Glutamatergic neuron (in vitro differentiated cells): ENCODE results near the gene RASSF4. TPM values are rescaled to one million over a fixed set of nuclear protein-coding genes. Genes with fewer than 3 reads are reported as not detected.

Source experiments
- DNase-seq: peaks from one replicate; pipeline ENCODE4 v3.0.0; 2022
- H3K27ac Mint-ChIP-seq: one replicate; pipeline ENCODE4 v1.8.0; 2020; ENCODE audit warnings: mild to moderate bottlenecking, mixed read lengths, inconsistent platforms; ENCODE audit not compliant: unreplicated experiment
- H3K27me3 Mint-ChIP-seq: one replicate; pipeline ENCODE4 v1.8.0; 2020; ENCODE audit warnings: mild to moderate bottlenecking, moderate library complexity, mixed read lengths, inconsistent platforms; ENCODE audit not compliant: unreplicated experiment
- H3K36me3 Mint-ChIP-seq: one replicate; pipeline ENCODE4 v1.8.0; 2020; ENCODE audit warnings: mild to moderate bottlenecking, mixed read lengths, inconsistent platforms; ENCODE audit not compliant: unreplicated experiment
- H3K4me1 Mint-ChIP-seq: one replicate; pipeline ENCODE4 v1.8.0; 2020; ENCODE audit warnings: mild to moderate bottlenecking, low read depth, mixed read lengths, inconsistent platforms; ENCODE audit not compliant: unreplicated experiment
- H3K4me3 Mint-ChIP-seq: one replicate; pipeline ENCODE4 v1.8.0; 2020; ENCODE audit warnings: mild to moderate bottlenecking, mixed read lengths, inconsistent platforms; ENCODE audit not compliant: unreplicated experiment
- H3K9me3 Mint-ChIP-seq: one replicate; pipeline ENCODE4 v1.8.0; 2020; ENCODE audit warnings: mild to moderate bottlenecking, moderate library complexity, mixed read lengths, inconsistent platforms; ENCODE audit not compliant: unreplicated experiment
- CTCF ChIP-seq: fragments of 200-600 bp; sonication (generic); IDR thresholded peaks from one replicate; pipeline ENCODE4 v1.5.0; 2021; ENCODE audit not compliant: partially characterized antibody, unreplicated experiment
- total RNA-seq: library from RNA; stranded (reverse); fragmentation: NEBNext Ultra II Directional; extraction: Animal tissue kit (Norgen Biotek cat#: 25700); gene quantifications from one replicate; pipeline ENCODE4 v1.2.1, GENCODE V29; 2021; ENCODE audit not compliant: unreplicated experiment

Gene RASSF4
- total RNA-seq, 1 donor from 2014 or later = 137 TPM

DNA sequence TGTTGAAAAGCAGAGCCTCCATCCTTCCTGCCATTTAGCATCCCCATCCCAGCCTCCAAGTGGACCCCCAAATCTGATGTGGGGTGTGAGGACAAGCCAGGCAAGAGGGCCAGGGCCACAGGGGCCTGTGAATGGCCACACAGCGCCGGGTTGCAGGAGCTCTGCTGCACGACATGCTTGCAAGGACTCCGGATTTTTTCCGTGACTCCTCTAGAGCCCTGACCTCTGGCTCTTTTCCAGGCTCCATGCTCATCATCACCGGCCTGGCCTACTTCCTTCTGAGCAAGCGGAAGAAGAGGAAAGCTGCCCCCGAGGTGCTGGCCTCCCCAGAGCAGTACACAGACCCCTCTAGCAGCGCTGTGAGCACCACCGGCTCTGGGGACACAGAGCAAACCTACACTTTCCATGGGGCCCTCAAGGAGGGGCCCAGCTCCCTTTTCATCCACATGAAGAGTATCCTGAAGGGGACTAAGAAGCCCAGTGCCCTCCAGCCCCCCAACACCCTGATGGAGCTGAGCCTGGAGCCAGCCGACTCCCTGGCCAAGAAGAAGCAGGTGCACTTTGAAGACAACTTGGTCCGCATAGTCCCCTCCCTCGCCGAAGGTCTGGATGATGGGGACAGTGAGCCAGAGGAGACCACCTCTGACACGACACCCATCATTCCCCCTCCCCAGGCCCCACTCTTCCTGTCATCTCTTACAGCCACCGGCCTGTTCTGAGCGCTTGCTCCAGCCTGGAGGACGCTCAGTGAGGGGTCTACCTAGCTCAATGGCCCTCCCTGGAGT lies 25.0 kb upstream of the RASSF4 start:
- Mint-ChIP-seq H3K27me3 (peaks cover 7% of the 10 kb centered on the region), H3K27ac (no peak overlapping the region), H3K9me3 (peaks cover 12% of the 10 kb centered on the region), H3K36me3 (peaks cover 11% of the 10 kb centered on the region), H3K4me1 (peaks cover 2% of the 10 kb centered on the region), H3K4me3 (no peak overlapping the region)
- no peak for TF ChIP-seq CTCF
- DNase-seq = no peak

DNA sequence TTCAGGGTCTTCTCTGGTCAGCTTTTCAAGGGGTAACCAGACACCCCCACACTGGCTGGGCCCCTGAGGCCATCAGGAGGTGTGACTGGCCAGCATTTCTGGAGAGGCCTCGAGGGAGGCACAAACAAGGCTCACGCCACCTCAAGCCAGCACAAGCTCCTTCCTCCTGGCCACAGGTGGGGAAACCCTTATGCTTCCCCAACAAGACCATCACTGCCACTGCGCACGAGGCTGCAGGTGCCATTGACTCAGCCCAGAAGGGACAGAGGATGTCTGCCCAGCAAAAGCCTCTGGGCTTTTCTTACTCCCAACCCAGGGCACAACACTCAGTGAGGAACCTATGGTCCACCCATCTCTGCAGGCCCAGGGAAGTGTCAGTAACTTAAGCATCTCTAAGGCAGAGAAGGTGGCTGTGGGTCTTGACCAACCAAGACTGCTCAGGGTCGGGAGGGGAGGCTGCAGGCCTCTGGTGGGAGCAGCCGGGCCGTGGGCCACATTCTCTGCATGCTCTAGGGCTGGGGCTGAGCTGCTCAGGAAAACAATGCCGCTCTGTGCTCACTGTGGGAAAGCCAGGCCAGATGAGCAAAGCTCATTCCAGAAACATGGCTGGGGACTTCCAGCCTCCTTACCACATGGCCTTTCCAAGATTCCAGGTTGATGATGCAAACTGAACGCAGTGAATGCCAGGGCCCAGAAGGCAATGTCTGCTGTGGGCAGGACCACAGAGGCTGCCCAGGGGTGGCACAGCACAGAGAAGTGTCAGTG lies 24.2 kb upstream of the RASSF4 start:
- Mint-ChIP-seq H3K9me3 (peaks cover 10% of the 10 kb centered on the region), H3K36me3 (peaks cover 8% of the 10 kb centered on the region), H3K27ac (no peak overlapping the region), H3K4me3 (no peak overlapping the region), H3K4me1 (peaks cover 2% of the 10 kb centered on the region), H3K27me3 (peaks cover 7% of the 10 kb centered on the region)
- TF ChIP-seq CTCF = no peak
- DNase-seq = no peak

GRCh38 chr10:44935966-44936295 lies 23.7 kb upstream of the RASSF4 start:
- H3K27me3 Mint-ChIP-seq = peaks cover 5% of the 10 kb centered on the region
- peaks cover 2% of the 10 kb centered on the region for H3K4me1 Mint-ChIP-seq
- H3K4me3 Mint-ChIP-seq = no peak overlapping the region
- peaks cover 8% of the 10 kb centered on the region for H3K36me3 Mint-ChIP-seq
- H3K27ac Mint-ChIP-seq = no peak overlapping the region
- no peak for TF ChIP-seq CTCF
- no peak for DNase-seq
- peaks cover 10% of the 10 kb centered on the region for H3K9me3 Mint-ChIP-seq

GRCh38 chr10:44936314-44936975 lies 23.2 kb upstream of the RASSF4 start:
- Mint-ChIP-seq H3K4me1 (no peaks in the 10 kb centered on the region), H3K36me3 (peaks cover 8% of the 10 kb centered on the region), H3K27ac (no peak overlapping the region), H3K9me3 (peaks cover 10% of the 10 kb centered on the region), H3K4me3 (no peak overlapping the region), H3K27me3 (peaks cover 3% of the 10 kb centered on the region)
- no peak for TF ChIP-seq CTCF
- DNase-seq = no peak
